Measurements from ENCODE around the gene CARD10.

DNA sequence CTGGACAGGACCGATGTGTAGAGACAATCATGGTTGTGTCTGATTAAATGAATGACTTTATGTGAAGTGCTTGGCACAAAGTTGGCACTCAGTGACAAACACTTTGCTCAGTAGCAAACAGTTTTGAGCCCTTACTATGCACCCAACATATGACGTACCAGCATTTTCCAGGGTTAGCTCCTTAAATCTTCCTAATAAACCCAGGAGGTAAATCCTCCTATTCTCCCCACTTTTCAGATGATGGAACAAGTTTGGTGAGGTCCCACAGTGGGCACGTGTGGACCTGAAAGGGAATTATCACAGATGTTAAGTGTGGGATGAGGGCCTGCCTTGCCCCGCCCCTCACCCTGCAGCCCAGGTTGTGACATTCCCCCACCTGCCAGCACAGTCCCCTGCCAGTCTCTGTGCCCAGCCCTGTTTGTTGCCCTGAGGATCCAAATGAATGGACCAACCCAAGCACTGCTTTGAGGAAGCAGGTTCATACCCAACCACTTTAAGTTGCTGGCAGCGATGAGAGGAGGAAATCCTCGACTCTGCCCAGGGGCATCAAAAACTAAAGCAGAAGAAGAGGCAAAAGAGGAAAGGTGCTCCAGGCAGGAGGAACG is 6.6 kb upstream of the CARD10 start:
- no peak for TF ChIP-seq FOXC1 (CRISPR knock-in tag; IDR thresholded peaks at IDR 0.05; ENCODE audit: borderline replicate concordance)
- no peak for TF ChIP-seq ZFYVE20 (CRISPR knock-in tag; IDR thresholded peaks at IDR 0.05; ENCODE audit: borderline replicate concordance, low read depth)
- TF ChIP-seq ZFP36L1 (CRISPR knock-in tag; IDR thresholded peaks at IDR 0.05): no peak
- TF ChIP-seq ZNF335 (CRISPR knock-in tag; IDR thresholded peaks at IDR 0.05): no peak
- TF ChIP-seq ZNF724P (CRISPR knock-in tag; IDR thresholded peaks at IDR 0.05; ENCODE audit: borderline replicate concordance): no peak
- TF ChIP-seq, protein P1, sequence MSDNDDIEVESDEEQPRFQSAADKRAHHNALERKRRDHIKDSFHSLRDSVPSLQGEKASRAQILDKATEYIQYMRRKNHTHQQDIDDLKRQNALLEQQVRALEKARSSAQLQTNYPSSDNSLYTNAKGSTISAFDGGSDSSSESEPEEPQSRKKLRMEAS (IDR thresholded peaks at IDR 0.05): no peak
- TF ChIP-seq MAFG (CRISPR knock-in tag; IDR thresholded peaks at IDR 0.05): no peak
- TF ChIP-seq, protein P2, sequence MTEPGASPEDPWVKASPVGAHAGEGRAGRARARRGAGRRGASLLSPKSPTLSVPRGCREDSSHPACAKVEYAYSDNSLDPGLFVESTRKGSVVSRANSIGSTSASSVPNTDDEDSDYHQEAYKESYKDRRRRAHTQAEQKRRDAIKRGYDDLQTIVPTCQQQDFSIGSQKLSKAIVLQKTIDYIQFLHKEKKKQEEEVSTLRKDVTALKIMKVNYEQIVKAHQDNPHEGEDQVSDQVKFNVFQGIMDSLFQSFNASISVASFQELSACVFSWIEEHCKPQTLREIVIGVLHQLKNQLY (CRISPR knock-in tag; IDR thresholded peaks at IDR 0.05): no peak

Measured in HepG2 (cell line).